ENCODE data around the gene RAD23B.

Gene RAD23B

DNA sequence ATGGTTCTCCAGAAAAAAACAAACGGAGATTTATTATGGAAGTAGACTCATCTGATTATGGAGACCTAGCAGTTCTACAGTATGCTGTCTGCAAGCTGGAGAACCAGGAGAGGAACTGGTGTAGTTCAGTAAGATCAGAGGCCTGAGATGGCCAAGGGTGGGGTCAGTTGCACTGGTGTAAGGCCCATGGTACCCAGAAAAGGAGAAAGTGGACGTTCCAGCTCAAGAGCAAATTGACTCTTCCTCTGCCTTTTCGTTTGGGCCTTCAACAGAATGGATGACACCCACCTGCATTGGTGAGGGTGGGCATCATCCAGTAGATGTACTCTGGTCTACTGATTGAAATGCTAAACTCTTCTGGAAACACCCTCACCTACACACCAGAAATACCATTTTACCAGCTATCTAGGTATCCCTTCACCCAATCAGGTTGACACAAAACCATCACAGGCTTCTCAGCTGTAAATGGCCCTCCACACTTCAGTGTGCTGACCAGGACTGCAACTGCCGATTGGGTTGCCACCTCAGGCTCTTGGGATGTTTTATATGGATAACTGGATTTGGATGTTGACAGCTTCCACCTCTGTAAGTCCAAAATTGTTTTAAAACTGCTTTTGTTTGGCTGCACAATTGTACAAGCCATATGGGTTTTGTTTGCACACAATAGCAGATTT lies 51.2 kb downstream of the RAD23B start:
- no peak for DNase-seq

DNA sequence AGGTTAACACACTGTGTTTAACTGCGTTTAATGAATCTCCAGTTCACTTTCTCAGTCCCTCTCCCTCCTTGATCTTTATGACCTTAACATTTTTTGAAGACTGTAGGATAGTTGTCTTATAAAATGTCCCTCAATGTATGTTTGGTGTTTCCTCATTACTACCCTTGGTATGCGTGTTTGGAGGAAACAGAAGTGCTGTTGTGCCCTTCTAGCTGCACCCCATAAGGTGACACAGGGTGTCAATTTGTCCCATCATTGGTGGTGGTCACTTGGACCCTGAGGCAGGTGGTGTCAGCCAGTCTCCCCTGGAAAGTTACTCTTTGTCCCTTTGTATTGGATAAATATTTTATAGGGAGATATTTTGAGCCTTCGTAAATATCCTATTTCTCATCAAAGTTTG lies 52.3 kb downstream of the RAD23B start:
- no peak for DNase-seq

DNA sequence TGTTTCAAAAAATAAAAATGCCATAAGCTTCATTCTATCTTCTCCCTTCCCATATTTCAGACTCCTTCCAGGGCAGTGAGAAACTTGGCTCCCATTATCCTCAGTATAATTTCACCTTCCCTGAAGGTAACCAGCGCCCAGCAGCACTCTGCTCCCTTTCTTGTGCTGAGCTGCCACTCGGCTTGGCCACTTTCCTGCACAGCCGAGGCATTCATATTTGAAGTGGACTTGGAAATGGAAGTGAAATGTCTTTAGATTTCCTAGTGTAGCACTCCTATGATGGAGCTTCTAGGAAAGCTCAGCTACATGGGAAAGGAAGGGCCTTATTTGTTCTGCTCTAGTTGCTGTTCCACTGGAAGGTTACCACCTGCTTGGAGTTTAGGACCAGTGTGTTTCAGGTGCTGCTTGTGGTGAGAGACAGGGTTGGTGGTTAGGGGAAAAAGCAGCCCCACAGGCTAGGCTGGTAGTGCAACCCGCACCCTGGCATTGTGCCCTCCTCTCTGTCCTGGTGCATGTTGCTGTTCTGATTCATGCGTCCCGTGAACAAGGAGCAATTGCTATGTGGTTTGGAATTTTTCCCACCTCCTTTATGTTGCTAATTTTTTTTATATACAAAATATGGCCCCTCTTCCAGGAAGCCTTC lies 53.8 kb downstream of the RAD23B start:
- peak in 5 of 56 donors; percentile 6 to 63 (median 24) for DNase-seq

DNA sequence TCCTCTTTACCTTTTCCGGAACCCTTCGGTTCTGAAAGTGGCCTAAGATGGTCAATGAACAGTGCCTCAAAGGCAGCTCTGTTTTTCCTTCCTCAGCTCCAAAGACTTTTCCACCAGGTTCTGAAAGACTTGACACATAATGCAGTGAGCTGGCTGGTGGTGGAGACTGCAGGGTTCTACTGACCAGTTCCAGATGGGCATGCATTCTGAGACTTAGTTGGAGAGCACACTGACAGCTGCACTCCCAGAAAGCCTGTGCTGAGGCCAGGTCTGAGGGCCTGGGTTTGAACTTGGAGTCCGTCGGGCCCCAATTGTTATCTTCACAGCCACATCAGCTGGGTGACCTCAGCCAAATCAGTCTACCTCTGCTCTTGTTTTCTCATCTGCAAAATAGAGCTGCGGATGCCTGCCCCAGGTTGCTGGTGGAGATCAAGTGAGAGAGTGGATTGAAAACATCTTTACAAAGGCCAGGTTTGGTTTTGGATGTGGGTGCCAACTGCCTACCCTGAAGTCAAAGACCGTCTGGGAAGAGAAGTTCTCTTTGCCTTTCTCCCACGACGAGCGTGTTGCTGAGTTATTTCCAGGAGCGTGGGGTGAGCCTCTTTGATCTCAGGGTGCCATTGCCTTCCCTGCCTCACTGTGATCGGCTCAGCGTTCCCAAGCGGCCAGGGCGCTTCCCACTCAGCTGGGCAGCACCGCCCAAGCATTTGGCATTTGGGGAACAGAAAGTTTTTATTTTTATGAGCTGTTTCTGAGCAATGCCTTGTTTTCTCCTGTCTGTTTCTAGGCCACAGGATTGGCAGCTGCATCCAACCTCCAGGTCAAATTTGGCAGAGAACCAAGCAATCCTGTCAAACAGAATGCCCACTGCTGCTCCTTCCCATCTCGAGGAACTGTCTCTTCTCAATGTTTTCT lies 54.9 kb downstream of the RAD23B start:
- DNase-seq: peak in 5 of 56 donors; percentile 5 to 32 (median 13)

DNA sequence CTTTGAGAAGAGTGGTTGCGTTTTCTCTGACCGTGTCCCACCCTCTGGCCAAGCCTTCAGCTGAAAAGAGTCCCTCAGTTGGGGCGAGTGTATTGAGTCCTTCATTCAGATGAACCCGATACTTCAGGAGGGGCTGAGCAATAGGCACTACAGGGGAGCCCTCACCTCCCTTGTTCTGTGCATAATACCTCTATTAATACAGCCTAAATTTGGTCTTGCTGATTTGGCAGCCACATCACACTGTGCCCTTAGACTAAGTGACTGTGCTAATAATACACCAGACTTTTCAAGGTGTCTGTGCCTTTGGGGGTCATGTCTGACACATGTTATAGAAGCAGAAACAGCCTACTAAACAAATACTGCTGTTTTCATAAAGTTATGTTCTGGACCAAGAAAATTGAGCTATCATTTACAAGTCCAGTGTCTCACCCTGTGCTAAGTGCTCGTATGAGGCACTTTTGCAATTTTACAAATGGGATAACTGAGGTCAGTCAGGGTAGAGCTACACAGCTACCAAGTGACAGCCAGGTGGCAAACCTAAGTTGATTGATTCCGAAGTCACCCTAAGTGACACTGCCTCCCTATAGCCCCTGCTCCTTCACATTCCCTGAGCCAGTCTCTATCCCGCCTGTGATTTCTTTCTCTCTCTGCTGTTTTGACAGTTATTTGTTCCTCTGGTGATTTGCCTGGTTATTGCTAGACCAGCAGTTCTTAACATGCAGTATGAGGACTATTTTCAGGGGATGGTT lies 56.0 kb downstream of the RAD23B start:
- DNase-seq: no peak

DNA sequence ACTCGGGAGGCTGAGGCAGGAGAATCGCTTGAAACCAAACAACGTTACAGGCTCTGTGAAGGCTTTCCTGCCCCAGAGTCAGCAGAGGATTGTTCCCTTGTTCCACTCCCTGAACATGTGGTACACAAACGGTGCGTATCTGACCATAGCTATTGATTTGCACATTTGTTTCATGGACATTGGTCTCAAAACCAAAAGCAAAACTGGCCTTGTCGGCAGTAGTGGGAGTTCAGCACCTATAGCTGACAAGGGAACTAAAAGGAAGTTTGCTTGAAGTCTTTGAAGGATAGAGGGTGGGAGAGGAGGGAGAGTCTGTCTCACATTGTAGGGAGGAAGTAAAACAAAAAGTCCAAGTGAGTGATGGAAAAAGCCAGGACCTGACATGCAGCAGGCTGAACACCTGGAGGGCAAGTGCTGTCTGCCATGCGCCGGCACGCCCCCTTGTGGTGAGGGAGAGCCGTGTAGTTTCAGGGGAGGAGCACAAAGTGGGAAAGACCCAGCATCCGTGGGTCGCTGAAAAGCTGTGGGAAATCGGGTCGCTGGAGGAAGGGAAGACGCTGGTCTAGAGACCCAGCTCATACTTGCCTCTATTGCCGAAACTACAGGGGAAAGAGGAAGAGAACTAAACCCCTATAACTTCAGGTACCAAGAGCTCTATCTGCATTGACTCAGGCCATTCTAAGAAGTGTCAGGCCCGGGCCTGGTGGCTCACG lies 58.0 kb downstream of the RAD23B start:
- peak in 33 of 56 donors; percentile 5 to 77 (median 32) for DNase-seq

DNA sequence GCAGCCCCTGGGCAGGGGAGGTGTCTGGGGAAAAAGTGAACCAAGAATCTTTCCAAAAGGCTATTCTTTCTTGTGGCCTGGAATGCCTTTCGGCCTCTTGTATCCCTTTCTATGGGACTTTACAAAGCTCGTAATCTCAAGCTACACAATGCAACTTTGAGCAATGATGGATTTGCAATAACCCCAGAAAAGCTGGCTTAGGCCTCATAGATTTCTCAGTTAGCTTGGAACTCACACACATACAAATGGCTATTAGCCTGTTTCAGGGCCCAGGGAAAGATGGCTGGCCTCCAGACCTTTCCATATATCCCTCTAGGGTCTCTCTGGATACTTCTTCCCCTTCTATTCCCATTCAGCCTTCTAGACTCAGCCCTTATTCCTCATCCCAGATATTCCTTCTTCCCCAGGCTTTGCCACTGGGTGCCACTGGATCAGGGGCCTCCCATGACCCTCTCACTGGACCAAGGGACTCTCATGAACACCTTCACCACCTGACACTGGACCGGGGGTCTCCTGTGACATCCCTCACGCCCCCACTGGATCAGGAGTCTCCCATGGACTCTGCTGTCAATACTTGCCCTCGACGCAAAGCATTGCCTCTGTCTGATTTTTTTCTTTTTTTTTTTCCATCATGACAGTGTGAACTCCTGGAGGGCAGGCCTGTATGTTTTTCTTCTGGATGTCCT lies 59.5 kb downstream of the RAD23B start:
- no peak for DNase-seq

DNA sequence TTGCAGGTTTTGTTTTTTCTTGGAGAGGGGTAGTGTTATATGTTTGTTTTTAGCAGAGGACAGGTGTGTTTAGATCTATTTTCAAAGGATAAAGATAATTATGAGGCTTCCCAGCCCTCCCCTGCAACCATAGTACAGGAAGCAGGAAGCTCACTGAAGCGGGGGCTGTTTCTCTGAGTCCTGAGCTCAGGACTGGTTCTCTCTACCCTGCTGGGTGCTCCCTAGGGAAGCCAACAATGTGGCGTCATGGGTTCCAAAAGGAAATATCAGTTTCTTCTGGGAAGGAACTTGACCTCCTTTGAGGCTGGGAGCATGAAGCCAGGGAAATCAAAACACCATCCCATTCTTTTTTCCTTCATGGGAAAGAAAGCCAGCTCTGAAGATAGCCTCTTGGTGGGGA lies 62.2 kb downstream of the RAD23B start:
- DNase-seq: no peak

DNA sequence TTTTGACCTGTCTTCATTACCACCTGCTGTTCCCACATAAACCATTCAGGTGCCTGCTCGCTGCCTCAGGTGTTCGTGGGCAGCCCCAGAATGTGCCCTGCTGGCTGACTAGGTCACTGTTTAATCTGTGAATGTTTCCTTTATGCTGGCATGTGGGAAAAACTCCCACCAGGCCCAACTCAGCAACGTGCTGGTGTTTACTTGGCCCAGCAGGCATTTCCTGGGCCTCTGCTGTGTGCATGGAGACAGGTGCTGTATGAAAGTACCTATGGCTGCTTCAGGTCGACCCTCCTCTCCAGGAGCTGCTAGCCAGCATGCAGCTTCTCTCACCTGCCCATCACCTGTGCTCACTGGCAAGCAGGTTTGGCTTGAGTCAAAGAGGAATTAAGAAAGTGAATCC lies 65.8 kb downstream of the RAD23B start:
- DNase-seq: no peak

DNA sequence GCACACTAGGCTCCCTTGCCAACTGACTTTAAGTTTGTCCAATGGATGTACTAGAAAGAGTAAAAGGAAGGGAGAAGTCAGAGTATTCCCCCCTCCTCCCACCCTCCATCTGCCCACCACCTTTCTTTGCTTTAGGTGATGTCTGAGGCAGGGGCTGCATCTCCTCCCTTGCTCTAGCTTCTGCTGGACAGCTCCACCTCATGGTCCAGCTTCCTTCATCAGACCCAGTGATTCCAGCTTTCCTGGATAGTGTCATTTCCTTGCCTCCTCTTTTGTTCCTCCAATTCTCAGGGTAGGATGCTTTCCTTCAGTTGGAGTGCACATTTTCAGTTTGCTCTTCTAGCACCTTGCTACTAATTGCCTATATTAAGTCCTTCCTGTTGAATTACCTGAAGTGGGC lies 67.4 kb downstream of the RAD23B start:
- DNase-seq: no peak

DNA sequence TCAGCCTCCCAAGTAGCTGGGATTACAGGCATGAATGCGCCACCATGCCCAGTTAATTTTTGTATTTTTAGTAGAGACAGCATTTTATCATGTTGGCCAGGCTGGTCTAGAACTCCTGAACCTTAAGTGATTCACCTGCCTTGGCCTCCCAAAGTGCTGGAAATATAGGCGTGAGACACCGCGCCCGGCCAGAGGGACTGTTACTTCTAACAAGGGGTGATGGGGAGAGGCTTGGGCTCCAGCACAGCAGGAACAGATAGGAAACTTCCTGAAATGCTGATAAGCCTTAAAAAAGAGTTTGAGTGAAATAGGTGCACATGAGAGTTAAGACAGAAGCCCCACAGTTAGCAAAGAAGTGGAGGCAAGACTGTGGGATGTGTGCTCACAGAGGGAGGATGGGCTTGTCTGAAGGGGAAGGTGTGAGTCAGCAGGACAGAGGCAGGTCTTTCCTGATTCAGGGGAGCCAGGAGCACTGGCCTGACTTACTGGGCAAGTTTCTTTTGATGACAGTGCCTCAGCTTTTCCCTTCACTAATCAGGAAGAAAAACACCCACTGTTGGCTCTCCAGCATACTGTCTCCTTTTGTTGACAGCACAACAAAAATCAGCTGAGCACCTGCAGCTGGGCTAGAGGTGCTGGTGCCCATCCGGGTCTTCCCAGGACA lies 68.4 kb downstream of the RAD23B start:
- no peak for DNase-seq

DNA sequence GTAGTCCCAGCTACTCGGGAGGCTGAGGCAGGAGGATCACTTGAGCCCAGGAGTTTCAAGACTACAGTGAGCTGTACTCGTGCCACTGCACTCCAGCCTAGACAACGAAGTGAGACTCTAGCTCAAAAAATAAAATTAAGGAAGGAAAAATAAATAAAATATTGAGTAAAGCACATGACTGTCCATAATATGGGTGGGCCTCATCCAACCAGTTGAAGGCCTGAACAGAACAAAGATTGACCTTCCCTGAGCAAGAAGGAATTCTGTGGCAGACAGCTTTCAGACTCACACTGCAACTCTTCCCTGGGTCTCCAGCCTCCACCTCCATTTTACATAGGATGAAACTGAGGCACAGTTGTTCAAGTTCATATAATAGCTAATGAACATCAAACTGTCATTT lies 72.3 kb downstream of the RAD23B start:
- no peak for DNase-seq

DNA sequence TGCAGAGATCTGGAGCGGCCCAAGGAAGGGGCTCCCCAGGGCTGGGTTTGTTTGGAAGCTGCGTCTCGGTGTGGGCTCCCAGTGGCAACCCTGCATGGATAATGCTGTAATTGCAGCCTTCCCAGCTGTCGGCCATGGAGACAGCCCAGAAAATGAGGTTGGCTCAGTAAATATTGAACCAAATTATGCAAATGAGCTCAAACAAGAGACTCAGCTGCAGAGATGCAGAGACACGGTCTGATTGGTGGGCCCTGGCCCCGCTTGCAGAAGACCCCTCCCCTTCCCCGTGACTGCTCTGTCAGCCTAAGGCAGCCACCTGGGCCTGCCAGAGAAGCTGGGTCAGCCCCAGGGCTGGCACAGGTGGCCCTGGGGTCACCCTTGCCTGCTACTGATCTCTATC lies 75.9 kb downstream of the RAD23B start:
- peak in 1 of 56 donors; percentile 4 for DNase-seq

DNA sequence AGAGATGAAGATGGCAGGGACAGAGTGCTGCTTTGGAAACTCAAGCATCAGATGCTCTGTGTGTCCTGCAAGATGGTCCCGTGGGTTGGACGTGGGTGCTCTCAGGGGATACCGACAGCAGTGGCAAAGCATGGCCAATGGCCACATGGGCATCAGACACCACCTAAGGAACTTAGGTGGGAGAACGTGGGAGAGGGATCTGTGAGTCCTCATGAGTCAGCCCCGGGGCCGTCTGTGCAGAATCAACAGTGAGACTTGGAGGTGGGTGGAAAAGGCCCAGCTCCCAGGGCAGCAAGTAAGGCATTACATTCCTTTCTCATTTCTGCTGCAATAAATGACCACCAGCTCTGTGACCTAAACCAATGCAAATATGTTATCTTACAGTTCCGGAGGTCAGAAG lies 77.0 kb downstream of the RAD23B start:
- DNase-seq: no peak

DNA sequence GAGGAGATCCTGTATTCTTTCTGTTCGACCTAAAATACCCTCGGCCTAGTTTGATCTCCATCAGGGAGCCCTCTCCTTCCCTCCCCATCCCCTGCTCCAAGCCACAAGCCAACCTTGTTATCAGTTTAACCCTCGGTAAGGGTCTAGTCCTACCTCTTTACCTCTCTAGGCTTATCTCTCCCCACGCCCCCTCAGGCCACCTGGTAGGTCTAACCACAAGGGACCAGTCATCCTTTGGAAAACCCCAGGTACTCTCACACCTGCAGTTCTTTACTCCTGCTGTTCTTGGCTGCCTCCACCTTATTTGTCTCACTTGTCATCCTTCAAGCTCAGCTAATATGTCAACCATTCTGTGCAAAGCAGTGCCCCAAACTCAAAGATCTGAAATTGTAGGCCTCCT lies 78.7 kb downstream of the RAD23B start:
- DNase-seq: no peak

DNA sequence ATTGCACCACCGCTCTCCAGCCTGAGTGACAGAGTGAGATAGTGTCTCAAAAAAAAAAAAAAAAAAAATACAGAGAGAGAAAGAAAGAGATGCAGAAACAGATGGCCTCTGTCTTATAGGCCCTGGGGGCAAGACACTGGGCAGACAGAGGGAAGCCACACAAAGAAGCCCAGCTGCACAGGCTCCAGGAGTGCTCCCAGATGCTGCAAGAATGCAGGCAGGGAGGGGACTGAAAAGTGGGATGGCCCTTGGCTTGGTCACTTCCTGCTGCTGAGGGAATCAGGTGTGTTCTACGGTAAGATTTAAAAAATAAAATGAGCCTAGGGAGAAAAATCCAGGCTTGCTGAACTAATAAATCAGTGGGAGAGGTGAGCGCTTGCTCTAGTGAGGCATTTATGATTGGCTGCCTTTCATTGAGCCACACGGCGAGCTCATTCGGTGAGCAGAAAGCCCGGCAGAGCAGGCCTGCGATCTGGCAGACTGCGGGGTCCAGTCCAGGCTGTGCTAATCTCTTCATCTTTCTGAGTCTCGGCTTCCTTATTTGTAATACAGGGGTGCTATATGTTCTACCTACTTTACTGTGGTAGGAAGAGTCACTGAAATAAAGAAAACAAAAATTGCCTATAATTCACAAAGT lies 80.6 kb downstream of the RAD23B start:
- DNase-seq: no peak

DNA sequence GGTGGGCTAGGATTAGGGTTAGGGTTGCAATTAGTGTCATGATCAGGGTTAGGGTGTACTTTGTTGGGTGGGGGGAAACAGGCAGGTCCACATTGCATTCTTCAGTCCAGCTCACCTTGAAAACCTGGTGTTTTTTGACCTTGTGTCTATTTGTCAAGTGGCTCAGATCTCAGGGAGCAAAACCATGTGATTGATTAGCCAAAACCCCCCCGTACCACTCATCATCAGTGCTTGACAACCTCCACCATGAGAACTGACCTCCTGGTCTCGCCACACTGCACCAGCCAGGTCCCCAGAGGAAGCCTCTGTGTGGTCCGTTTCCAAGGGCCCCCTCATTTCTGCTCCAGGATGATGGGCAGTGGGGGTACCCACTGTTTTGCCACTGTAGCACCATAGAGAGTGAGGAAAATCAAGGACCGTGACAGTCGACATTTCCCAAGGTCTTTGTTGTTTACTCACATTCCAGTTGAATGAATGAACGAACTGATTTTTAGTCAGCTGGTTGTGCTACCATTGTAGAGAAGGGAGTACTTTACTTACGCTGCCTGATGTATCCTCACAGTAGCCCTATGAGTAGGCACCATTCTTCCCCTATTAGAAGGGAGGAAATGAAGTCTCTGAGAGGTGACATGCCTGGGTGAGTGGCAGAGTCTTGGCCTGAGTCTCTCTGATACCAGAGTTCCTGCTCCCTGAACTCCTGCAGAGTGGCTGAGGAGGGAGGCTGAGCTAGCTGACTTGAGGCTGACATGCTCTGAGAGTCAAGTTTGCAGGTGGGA lies 84.8 kb downstream of the RAD23B start:
- DNase-seq: no peak

DNA sequence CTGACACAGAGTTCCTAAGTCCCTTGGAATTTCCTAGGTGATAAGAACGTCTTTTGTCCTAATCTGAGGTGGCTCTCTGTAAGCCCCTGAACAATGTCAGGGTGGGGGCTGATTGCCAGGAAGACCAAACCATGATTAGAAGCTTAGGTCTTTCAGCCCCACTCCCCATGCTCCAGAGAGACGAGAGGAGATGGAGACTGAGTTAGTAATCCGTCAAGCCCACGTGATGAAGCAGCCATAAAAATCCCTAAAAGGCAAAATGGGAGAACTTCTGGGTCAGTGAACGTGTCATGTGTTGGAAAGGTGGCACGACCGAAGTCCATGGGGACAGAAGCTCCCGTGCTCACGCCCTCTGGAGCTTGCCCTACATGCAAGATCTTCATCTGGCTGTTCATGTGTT lies 85.6 kb downstream of the RAD23B start:
- no peak for DNase-seq
